ENCODE results near the gene TOP1. TPM values are rescaled to one million over a fixed set of nuclear protein-coding genes. Genes with fewer than 3 reads are reported as not detected.
A peak's percentile ranks its signal among the peaks of the same experiment; 100 is the strongest.

The TOP1 gene
- total and polyA plus RNA-seq, 9 of the 15 experiments (the other 6 are each of a cell fraction or from before 2014, with no cell fraction given) = 26.4 to 127 (median 39.6) TPM

- no peak for TF ChIP-seq ZBTB12 (CRISPR knock-in tag; IDR thresholded peaks at IDR 0.05)
- TF ChIP-seq BRF1 (IDR thresholded peaks at IDR 0.05; ENCODE audit: borderline replicate concordance, extremely low read depth, insufficient read length) = no peak
- TF ChIP-seq HDAC6 (IDR thresholded peaks at IDR 0.05; ENCODE audit: low read depth, low read length) = no peak
- 0 out of 4 replicates have a peak, but pooled peaks of 1 of the 2 experiments have one; percentile 29 for TF ChIP-seq RCOR1 (IDR thresholded peaks at IDR 0.05; ENCODE audit: borderline replicate concordance in 1 of 2, low read depth in 2 of 2, low read length in 2 of 2)
- TF ChIP-seq, protein P1, sequence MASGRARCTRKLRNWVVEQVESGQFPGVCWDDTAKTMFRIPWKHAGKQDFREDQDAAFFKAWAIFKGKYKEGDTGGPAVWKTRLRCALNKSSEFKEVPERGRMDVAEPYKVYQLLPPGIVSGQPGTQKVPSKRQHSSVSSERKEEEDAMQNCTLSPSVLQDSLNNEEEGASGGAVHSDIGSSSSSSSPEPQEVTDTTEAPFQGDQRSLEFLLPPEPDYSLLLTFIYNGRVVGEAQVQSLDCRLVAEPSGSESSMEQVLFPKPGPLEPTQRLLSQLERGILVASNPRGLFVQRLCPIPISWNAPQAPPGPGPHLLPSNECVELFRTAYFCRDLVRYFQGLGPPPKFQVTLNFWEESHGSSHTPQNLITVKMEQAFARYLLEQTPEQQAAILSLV (tag; IDR thresholded peaks at IDR 0.05) = no peak
- no peak for TF ChIP-seq MXD1 (CRISPR knock-in tag; IDR thresholded peaks at IDR 0.05; ENCODE audit: borderline replicate concordance, poor library complexity, severe bottlenecking)
- no peak for TF ChIP-seq PTBP1 (IDR thresholded peaks at IDR 0.05; ENCODE audit: low read depth, low read length)
- TF ChIP-seq ZKSCAN1 (IDR thresholded peaks at IDR 0.05; ENCODE audit: low read depth, low read length) = no peak
- no peak for TF ChIP-seq ZNF561 (CRISPR knock-in tag; conservative IDR thresholded peaks at IDR 0.05)
- TF ChIP-seq MBD2 (IDR thresholded peaks at IDR 0.05; ENCODE audit: borderline replicate concordance, low read depth) = peak; percentile 20; the same call in 1 of the 2 replicates
- TF ChIP-seq, protein P2, sequence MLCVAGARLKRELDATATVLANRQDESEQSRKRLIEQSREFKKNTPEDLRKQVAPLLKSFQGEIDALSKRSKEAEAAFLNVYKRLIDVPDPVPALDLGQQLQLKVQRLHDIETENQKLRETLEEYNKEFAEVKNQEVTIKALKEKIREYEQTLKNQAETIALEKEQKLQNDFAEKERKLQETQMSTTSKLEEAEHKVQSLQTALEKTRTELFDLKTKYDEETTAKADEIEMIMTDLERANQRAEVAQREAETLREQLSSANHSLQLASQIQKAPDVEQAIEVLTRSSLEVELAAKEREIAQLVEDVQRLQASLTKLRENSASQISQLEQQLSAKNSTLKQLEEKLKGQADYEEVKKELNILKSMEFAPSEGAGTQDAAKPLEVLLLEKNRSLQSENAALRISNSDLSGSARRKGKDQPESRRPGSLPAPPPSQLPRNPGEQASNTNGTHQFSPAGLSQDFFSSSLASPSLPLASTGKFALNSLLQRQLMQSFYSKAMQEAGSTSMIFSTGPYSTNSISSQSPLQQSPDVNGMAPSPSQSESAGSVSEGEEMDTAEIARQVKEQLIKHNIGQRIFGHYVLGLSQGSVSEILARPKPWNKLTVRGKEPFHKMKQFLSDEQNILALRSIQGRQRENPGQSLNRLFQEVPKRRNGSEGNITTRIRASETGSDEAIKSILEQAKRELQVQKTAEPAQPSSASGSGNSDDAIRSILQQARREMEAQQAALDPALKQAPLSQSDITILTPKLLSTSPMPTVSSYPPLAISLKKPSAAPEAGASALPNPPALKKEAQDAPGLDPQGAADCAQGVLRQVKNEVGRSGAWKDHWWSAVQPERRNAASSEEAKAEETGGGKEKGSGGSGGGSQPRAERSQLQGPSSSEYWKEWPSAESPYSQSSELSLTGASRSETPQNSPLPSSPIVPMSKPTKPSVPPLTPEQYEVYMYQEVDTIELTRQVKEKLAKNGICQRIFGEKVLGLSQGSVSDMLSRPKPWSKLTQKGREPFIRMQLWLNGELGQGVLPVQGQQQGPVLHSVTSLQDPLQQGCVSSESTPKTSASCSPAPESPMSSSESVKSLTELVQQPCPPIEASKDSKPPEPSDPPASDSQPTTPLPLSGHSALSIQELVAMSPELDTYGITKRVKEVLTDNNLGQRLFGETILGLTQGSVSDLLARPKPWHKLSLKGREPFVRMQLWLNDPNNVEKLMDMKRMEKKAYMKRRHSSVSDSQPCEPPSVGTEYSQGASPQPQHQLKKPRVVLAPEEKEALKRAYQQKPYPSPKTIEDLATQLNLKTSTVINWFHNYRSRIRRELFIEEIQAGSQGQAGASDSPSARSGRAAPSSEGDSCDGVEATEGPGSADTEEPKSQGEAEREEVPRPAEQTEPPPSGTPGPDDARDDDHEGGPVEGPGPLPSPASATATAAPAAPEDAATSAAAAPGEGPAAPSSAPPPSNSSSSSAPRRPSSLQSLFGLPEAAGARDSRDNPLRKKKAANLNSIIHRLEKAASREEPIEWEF (CRISPR knock-in tag; IDR thresholded peaks at IDR 0.05) = no peak
- TF ChIP-seq TCF15 (CRISPR knock-in tag; IDR thresholded peaks at IDR 0.05) = no peak
- no peak for TF ChIP-seq FUS (optimal IDR thresholded peaks at IDR 0.05; ENCODE audit: low read depth, low read length)
- peak; percentile 40; the same call in 1 of the 2 replicates for TF ChIP-seq SOX6 (IDR thresholded peaks at IDR 0.05)
- TF ChIP-seq CBX8 (IDR thresholded peaks at IDR 0.05; ENCODE audit: borderline replicate concordance, extremely low read depth, low read depth, low read length, poor library complexity, severe bottlenecking) = no peak
- TF ChIP-seq, protein P3, sequence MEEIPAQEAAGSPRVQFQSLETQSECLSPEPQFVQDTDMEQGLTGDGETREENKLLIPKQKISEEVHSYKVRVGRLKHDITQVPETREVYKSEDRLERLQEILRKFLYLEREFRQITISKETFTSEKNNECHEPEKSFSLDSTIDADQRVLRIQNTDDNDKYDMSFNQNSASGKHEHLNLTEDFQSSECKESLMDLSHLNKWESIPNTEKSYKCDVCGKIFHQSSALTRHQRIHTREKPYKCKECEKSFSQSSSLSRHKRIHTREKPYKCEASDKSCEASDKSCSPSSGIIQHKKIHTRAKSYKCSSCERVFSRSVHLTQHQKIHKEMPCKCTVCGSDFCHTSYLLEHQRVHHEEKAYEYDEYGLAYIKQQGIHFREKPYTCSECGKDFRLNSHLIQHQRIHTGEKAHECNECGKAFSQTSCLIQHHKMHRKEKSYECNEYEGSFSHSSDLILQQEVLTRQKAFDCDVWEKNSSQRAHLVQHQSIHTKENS (CRISPR knock-in tag; IDR thresholded peaks at IDR 0.05) = no peak
- TF ChIP-seq CHD2 (IDR thresholded peaks at IDR 0.05; ENCODE audit: low read depth, low read length) = 0 out of 2 replicates have a peak, but pooled peaks have one; percentile 10
Observed at GRCh38 chr20:40991181-40991889, 37.3 kb upstream of the TOP1 start (continued).
